RPMI7951 (cell line): ENCODE measurements around the gene ASB13. TPM values are rescaled to one million over a fixed set of nuclear protein-coding genes. Genes with fewer than 3 reads are reported as not detected.

Experiments
- DNase-seq: peaks from one replicate; pipeline ENCODE4 v3.0.0-alpha.2; 2012; ENCODE audit warnings: low read depth
- total RNA-seq: library from RNA; depleted of rRNA; stranded (reverse); fragments of >200 nt; shearing (Covaris generic); gene quantifications from 2 replicates; pipeline ENCODE4 v1.2.3, GENCODE V29; 2014; rRNA removed

The ASB13 gene
- total RNA-seq: 11.5 and 11.7 TPM in 2 replicates

GRCh38 chr10:5666008-5666840 lies at the start of gene ASB13:
Gene ASB13 (minus strand): TSS chr10:5666595. CDS start chr10:5666551, 44 bp downstream.
- peak; percentile 69 for DNase-seq

- DNase-seq: peak; percentile 32
Measured at GRCh38 chr10:5711642-5712041, 45.2 kb upstream of the ASB13 start.

- peak; percentile 15 for DNase-seq
Measured at GRCh38 chr10:5710859-5711258, 44.5 kb upstream of the ASB13 start.

- DNase-seq: peak; percentile 14
Measured at GRCh38 chr10:5709865-5710264, 43.5 kb upstream of the ASB13 start.

- DNase-seq: no peak
Measured at GRCh38 chr10:5708356-5708755, 42.0 kb upstream of the ASB13 start.

GRCh38 chr10:5698062-5698461 lies 31.7 kb upstream of the ASB13 start:
- no peak for DNase-seq

- no peak for DNase-seq
Measured at GRCh38 chr10:5697342-5697741, 30.9 kb upstream of the ASB13 start.

- DNase-seq: no peak
Measured at GRCh38 chr10:5694573-5694972, 28.2 kb upstream of the ASB13 start.

GRCh38 chr10:5692461-5693358 lies 26.3 kb upstream of the ASB13 start:
- DNase-seq: peak; percentile 60

GRCh38 chr10:5691786-5692185 lies 25.4 kb upstream of the ASB13 start:
- no peak for DNase-seq

- DNase-seq: no peak
Measured at GRCh38 chr10:5688587-5688986, 22.2 kb upstream of the ASB13 start.

GRCh38 chr10:5685764-5686240 lies 19.4 kb upstream of the ASB13 start:
- DNase-seq: peak; percentile 20

- DNase-seq: peak; percentile 78
Measured at GRCh38 chr10:5684971-5685763, 18.8 kb upstream of the ASB13 start.

GRCh38 chr10:5684318-5684970 lies 18.0 kb upstream of the ASB13 start, which contains the start of gene TASOR2:
Gene TASOR2 (plus strand): TSS chr10:5684838. CDS start chr10:5720643, 35,805 bp downstream.
- DNase-seq: peak; percentile 98

GRCh38 chr10:5683065-5683464 lies 16.7 kb upstream of the ASB13 start:
- DNase-seq: no peak

- no peak for DNase-seq
Measured at GRCh38 chr10:5681930-5682329, 15.5 kb upstream of the ASB13 start.

- peak; percentile 71 for DNase-seq
Measured at GRCh38 chr10:5679606-5680005, 13.2 kb upstream of the ASB13 start.

GRCh38 chr10:5679037-5679435 lies 12.6 kb upstream of the ASB13 start:
- no peak for DNase-seq

- peak; percentile 16 for DNase-seq
Measured at GRCh38 chr10:5678397-5679036, 12.1 kb upstream of the ASB13 start.

- no peak for DNase-seq
Measured at GRCh38 chr10:5670662-5671375, 4.4 kb upstream of the ASB13 start.
